CD8-positive, alpha-beta memory T cell (primary cell): ENCODE measurements around the gene IRF2BP2. TPM values are rescaled to one million over a fixed set of nuclear protein-coding genes. Genes with fewer than 3 reads are reported as not detected.
"Not testable (repeated sequence)": the region's sequence is repeated elsewhere in the genome, so short reads cannot be mapped to it uniquely, and the experiment has no call there.

Experiments used
- CTCF ChIA-PET: fragments of 350-600 bp; sonication (Branson Sonifier 250); formaldehyde crosslinking; loops from one replicate; lab custom pipeline; 2021; ENCODE audit warnings: antibody characterized with exemption; lab: Charles Lee
- POLR2A ChIA-PET: fragments of 350-600 bp; sonication (Branson Sonifier 250); formaldehyde crosslinking; loops from one replicate; lab custom pipeline; 2021; ENCODE audit warnings: antibody characterized with exemption; lab: Charles Lee
- DNase-seq, 5 donors: peaks; one replicate each; pipeline versions ENCODE4 v3.0.0 to v3.0.0-alpha.2; 2020 to 2022; ENCODE audit warnings: mixed read lengths in 1 of 5
- H3K27ac ChIP-seq: one replicate; pipeline ENCODE4 v1.7.0; 2013; ENCODE audit warnings: low read depth, mild to moderate bottlenecking, low read length, moderate library complexity
- H3K27me3 ChIP-seq: 2 replicates; pipeline ENCODE4 v1.7.0; 2013; ENCODE audit warnings: low read length, mild to moderate bottlenecking; ENCODE audit not compliant: insufficient read depth, poor library complexity, severe bottlenecking
- H3K36me3 ChIP-seq: 2 replicates; pipeline ENCODE4 v1.7.0; 2013; ENCODE audit warnings: mild to moderate bottlenecking, low read length, moderate library complexity; ENCODE audit not compliant: insufficient read depth
- H3K4me1 ChIP-seq: 2 replicates; pipeline ENCODE4 v1.7.0; 2013; ENCODE audit warnings: mild to moderate bottlenecking, low read length, moderate library complexity; ENCODE audit not compliant: insufficient read depth
- H3K4me3 ChIP-seq: 2 replicates; pipeline ENCODE4 v1.7.0; 2013; ENCODE audit warnings: mild to moderate bottlenecking, low read length
- H3K9me3 ChIP-seq: 2 replicates; pipeline ENCODE4 v1.7.0; 2013; ENCODE audit warnings: mild to moderate bottlenecking, low read length
- H3K27ac Mint-ChIP-seq, 8 donors: one replicate each; pipeline ENCODE4 v1.8.0; 2020 to 2021; ENCODE audit warnings: mixed read lengths in 8 of 8, mild to moderate bottlenecking in 6 of 8, inconsistent platforms in 3 of 8, moderate library complexity in 3 of 8
- H3K27me3 Mint-ChIP-seq, 2 donors: one replicate each; pipeline ENCODE4 v1.8.0; 2020 to 2021; ENCODE audit warnings: mixed read lengths in 2 of 2, mild to moderate bottlenecking in 1 of 2, moderate library complexity in 1 of 2
- H3K36me3 Mint-ChIP-seq, 3 donors: one replicate each; pipeline ENCODE4 v1.8.0; 2020 to 2021; ENCODE audit warnings: mixed read lengths in 3 of 3, inconsistent platforms in 1 of 3, mild to moderate bottlenecking in 1 of 3
- H3K4me1 Mint-ChIP-seq, 3 donors: one replicate each; pipeline ENCODE4 v1.8.0; 2020 to 2021; ENCODE audit warnings: mixed read lengths in 3 of 3, inconsistent platforms in 1 of 3, mild to moderate bottlenecking in 1 of 3
- H3K4me3 Mint-ChIP-seq, 7 donors: one replicate each; pipeline ENCODE4 v1.8.0; 2020 to 2021; ENCODE audit warnings: mixed read lengths in 7 of 7, mild to moderate bottlenecking in 6 of 7, moderate library complexity in 4 of 7, inconsistent platforms in 2 of 7
- H3K9me3 Mint-ChIP-seq, 5 donors: one replicate each; pipeline ENCODE4 v1.8.0; 2020 to 2022; ENCODE audit warnings: mixed read lengths in 5 of 5, mild to moderate bottlenecking in 3 of 5, moderate library complexity in 2 of 5, inconsistent platforms in 1 of 5
- polyA plus RNA-seq: library from polyadenylated mRNA; unstranded; fragments of 300-500 nt; fragmentation: Illumina TruSeq; gene quantifications from one replicate; pipeline ENCODE4 v1.2.3, GENCODE V29; 2021
- total RNA-seq, 2 experiments: library from RNA; stranded (reverse); gene quantifications; one replicate each; pipeline ENCODE4 v1.2.3, GENCODE V29; 2021

Gene IRF2BP2
- total and polyA plus RNA-seq, 3 experiments from 2014 or later = 42.5 to 98.4 (median 91.8) TPM

DNA sequence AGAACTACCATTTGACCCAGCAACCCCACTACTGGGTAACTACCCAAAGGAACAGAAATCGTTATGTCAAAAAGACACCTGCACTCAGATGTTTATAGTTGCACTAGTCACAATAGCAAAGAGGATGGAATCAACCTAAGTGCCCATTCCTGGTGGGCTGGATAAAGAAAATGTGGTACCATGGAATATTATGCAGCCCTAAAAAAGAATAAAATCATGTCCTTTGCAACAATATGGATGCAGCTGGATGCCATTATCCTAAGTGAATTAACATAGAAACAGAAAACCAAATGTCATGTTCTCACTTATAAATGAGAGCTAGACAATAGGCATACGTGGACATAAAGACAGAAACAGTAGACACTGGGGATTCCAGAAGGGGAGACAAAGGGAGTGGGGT, 32.5 kb upstream of the IRF2BP2 start:
- no peaks in the 10 kb centered on the region for H3K4me1 Mint-ChIP-seq
- Histone ChIP-seq H3K9me3 (no peaks in the 10 kb centered on the region), H3K4me1 (no peaks in the 10 kb centered on the region), H3K27ac (no peak overlapping the region), H3K4me3 (no peak overlapping the region), H3K27me3 (no peaks in the 10 kb centered on the region), H3K36me3 (no peaks in the 10 kb centered on the region)
- CTCF ChIA-PET = interaction anchor here (1.0 kb wide), 1 partner anchor 441 kb away, joined by 4 read pairs; no protein-coding TSS in a partner anchor
- no peak overlapping the region for H3K4me3 Mint-ChIP-seq
- peaks cover 0 to 5% (median 2%) of the 10 kb centered on the region in 5 donors for H3K9me3 Mint-ChIP-seq
- no peak overlapping the region for H3K27ac Mint-ChIP-seq
- peaks cover 0 to 5% (median 0%) of the 10 kb centered on the region in 3 donors for H3K36me3 Mint-ChIP-seq
- POLR2A ChIA-PET = no interaction called here
- peaks cover 3 to 6% of the 10 kb centered on the region in 2 donors for H3K27me3 Mint-ChIP-seq
- DNase-seq = no peak

DNA sequence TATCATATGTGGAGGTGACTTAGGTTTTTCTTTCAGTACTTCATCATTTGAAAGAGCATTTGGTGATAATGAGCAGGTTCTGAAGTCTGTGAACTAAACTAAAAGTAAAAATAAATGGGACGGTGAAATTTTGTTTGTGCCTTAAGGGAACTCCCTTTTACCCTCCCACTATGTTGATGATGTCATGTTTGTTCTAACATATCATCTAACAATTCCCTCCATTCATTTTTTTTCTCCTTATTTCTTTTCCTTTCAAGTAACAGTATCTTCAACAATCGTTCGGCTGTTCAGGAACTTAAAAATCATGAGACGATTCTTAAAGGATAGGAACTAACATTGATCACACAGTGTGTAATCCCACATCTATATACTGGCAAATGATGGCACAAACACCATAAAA, 30.0 kb upstream of the IRF2BP2 start:
- Histone ChIP-seq H3K36me3 (no peaks in the 10 kb centered on the region), H3K4me1 (no peaks in the 10 kb centered on the region), H3K27ac (no peak overlapping the region), H3K9me3 (no peaks in the 10 kb centered on the region), H3K4me3 (no peak overlapping the region), H3K27me3 (no peaks in the 10 kb centered on the region)
- ChIA-PET POLR2A (no interaction called here), CTCF (no interaction called here)
- Mint-ChIP-seq H3K4me1 (no peaks in the 10 kb centered on the region), H3K9me3 (no peaks in the 10 kb centered on the region), H3K27ac (no peak overlapping the region), H3K27me3 (peaks cover 0 to 6% of the 10 kb centered on the region in 2 donors), H3K4me3 (no peak overlapping the region), H3K36me3 (no peaks in the 10 kb centered on the region)
- no peak for DNase-seq

DNA sequence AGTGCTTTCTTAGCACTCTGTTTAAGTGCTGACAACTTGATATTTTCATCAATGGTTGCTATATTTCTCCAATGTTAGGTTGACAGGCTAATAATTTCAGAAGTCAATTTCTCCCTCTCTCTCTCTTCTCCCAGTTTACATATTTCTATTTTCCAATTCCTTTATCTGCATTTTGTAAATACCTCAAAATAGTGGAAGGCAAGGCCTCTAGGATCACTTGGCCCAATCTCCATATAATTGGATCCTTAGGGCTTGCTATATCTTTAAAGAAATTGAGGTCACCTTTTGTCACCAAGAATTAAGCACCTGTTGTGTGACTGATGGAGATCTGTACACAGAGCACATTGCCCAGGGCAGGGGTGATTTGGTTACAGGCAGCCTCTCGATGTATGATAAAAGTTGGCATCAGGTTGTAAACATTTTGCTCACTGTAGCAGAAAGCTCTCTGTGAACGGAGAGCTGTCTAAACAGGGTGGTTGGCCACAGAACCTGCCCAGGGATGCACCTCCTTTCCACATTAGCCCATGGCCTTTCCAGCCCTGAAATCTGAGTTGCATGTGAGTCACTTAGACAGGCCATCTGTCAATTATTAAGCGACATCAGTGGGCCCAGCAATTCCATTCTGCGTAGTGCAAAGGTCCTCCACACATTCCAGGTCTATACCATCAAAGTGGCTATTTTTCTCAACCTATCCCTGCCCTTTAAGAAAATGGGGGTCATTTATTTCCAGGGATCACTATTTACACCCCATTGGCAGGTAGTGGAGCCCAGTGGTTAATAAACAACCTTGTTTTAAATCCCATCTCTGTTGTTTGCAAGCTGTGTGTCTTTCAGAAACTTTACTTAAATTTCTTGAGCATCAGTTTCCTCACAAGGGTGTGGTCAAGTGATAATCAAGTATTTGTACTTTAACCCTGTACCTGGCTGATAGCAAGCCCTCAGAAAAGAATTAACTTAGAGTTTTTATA, 29.1 kb upstream of the IRF2BP2 start:
- H3K4me3 ChIP-seq = no peak overlapping the region
- H3K27ac Mint-ChIP-seq = no peak overlapping the region

DNA sequence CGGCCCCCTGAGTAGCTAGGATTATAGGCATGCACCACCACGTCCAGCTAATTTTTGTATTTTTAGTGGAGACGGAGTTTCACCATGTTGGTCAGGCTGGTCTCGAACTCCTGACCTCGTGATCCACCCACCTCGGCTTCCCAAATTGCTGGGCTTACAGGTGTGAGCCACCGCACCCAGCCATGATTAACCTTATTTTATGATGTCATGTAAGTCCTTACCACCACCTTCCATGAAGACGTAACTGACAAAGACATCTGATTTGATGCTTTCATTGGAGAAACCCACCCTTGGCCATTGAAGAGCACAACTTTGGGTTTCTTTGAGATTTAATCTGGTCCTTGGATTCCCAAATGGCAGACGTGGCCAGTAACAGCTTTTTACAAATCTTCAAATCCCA, 24.9 kb upstream of the IRF2BP2 start:
- CTCF ChIA-PET, H3K4me1 Mint-ChIP-seq, H3K27me3 Mint-ChIP-seq, H3K27me3 ChIP-seq, H3K4me1 ChIP-seq, H3K4me3 ChIP-seq, H3K27ac Mint-ChIP-seq, H3K9me3 ChIP-seq, POLR2A ChIA-PET, H3K36me3 ChIP-seq, H3K4me3 Mint-ChIP-seq, H3K36me3 Mint-ChIP-seq, H3K27ac ChIP-seq, H3K9me3 Mint-ChIP-seq, DNase-seq: not testable (repeated sequence)

More for the DNA sequence above, 29.1 kb upstream of the IRF2BP2 start:
- Mint-ChIP-seq H3K4me1 (no peaks in the 10 kb centered on the region), H3K36me3 (no peaks in the 10 kb centered on the region), H3K27me3 (peaks cover 0 to 6% of the 10 kb centered on the region in 2 donors), H3K4me3 (no peak overlapping the region), H3K9me3 (no peaks in the 10 kb centered on the region)
- Histone ChIP-seq H3K4me1 (no peaks in the 10 kb centered on the region), H3K27me3 (no peaks in the 10 kb centered on the region), H3K36me3 (no peaks in the 10 kb centered on the region), H3K27ac (no peak overlapping the region), H3K9me3 (no peaks in the 10 kb centered on the region)
- no peak for DNase-seq
- ChIA-PET CTCF (no interaction called here), POLR2A (no interaction called here)

DNA sequence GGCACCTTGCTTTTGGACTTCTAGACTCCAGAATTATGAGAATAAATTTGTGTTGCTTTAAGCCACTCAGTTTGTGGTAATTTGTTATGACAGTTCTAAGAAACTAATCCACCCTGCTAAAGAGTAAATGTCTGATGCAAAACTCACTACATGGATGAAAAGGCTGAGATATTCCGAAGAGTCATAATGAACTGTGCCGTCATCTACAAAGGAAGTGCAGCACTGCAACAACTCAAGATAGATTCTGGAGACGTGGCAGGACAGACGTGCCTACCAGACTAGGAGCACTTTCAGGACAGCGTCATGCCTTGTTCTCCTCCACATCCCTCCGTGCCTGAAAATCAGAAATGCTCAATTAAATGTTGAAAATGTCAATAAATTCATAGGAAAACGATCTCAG, 24.4 kb upstream of the IRF2BP2 start:
- no peaks in the 10 kb centered on the region for H3K4me1 Mint-ChIP-seq
- no peaks in the 10 kb centered on the region for H3K27me3 ChIP-seq
- CTCF ChIA-PET = no interaction called here

DNA sequence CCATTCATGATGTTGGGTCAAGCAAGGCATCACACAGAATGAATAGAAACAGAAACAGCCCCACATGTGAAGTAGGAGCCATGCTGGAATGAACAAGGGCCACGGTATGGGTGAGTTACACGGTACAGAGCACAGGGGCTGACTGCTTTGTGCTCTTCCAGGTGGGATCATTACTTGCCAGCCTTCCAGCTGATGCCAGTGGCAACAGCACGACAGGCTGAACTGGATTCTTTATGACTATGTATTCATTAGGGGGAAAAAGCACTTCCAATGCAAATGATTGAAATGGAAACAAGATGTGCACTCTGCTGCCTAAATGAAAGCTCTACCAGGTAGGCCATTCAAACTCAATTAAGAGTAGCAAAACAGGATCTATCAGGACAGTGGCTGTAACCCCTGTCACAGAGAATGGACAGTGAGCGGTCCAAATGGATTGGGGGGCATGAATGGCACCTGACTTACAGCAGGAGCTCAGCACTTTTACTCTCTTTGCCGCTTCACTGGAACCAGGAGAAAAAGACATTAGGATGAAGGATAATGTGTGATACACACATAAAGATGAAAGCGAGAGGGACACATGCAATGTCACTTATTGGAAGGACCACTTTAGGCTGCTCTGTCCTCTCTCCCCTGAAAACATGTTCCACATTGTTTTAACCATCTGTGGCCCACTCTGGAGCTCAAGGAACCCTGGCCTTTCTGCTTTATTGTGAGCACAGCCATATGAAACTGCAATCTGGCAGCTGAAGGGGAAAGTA, 23.4 kb upstream of the IRF2BP2 start:
- POLR2A ChIA-PET = no interaction called here
- H3K27ac Mint-ChIP-seq = peak overlapping the region in 1 of 8 donors; percentile 56
- peaks cover 0 to 5% (median 0%) of the 10 kb centered on the region in 3 donors for H3K36me3 Mint-ChIP-seq
- DNase-seq = no peak
- Histone ChIP-seq H3K27ac (no peak overlapping the region), H3K9me3 (no peaks in the 10 kb centered on the region), H3K4me3 (no peak overlapping the region), H3K4me1 (no peaks in the 10 kb centered on the region), H3K36me3 (no peaks in the 10 kb centered on the region), H3K27me3 (no peaks in the 10 kb centered on the region)
- peaks cover 2 to 6% of the 10 kb centered on the region in 2 donors for H3K27me3 Mint-ChIP-seq
- H3K9me3 Mint-ChIP-seq = no peaks in the 10 kb centered on the region
- H3K4me3 Mint-ChIP-seq = no peak overlapping the region
- H3K4me1 Mint-ChIP-seq = no peaks in the 10 kb centered on the region
- CTCF ChIA-PET = interaction anchor here (1.4 kb wide), 1 partner anchor 22 kb away, joined by 4 read pairs; no protein-coding TSS in a partner anchor

More for the DNA sequence above, 24.4 kb upstream of the IRF2BP2 start:
- H3K9me3 Mint-ChIP-seq = no peaks in the 10 kb centered on the region
- Histone ChIP-seq H3K9me3 (no peaks in the 10 kb centered on the region), H3K27ac (no peak overlapping the region), H3K36me3 (no peaks in the 10 kb centered on the region), H3K4me3 (no peak overlapping the region), H3K4me1 (no peaks in the 10 kb centered on the region)
- H3K36me3 Mint-ChIP-seq = peaks cover 0 to 5% (median 0%) of the 10 kb centered on the region in 3 donors
- H3K4me3 Mint-ChIP-seq = no peak overlapping the region
- POLR2A ChIA-PET = no interaction called here
- no peak for DNase-seq
- peaks cover under 1 to 6% of the 10 kb centered on the region in 2 donors for H3K27me3 Mint-ChIP-seq
- H3K27ac Mint-ChIP-seq = no peak overlapping the region

DNA sequence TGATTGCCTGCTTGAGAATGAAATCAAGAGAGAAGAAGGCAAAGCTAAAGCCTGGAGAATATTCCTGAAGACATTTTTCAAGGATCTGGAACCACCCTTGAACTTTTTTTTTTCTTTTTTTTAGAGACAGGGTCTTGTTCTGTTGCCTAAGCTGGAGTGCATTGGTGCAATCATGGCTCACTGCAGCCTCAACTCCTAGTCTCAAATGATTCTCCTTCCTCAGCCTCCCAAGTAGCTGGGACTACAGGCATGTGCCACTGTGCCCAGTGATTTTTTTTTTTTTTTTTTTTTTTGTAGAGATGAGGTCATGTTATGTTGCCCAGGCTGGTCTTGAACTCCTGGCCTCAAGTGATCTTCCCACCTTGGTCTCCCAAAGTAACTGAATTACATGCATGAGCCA, 22.2 kb upstream of the IRF2BP2 start:
- no peaks in the 10 kb centered on the region for H3K9me3 Mint-ChIP-seq
- H3K4me3 ChIP-seq = no peak overlapping the region
- H3K27me3 ChIP-seq = no peaks in the 10 kb centered on the region
- H3K27ac Mint-ChIP-seq = no peak overlapping the region
- CTCF ChIA-PET = interaction anchor here (1.4 kb wide), 1 partner anchor 21 kb away, joined by 4 read pairs; no protein-coding TSS in a partner anchor
- H3K4me1 Mint-ChIP-seq = no peaks in the 10 kb centered on the region
- H3K27me3 Mint-ChIP-seq = peaks cover 4 to 12% of the 10 kb centered on the region in 2 donors
- POLR2A ChIA-PET = interaction anchor here (0.6 kb wide), 1 partner anchor 1864 kb away, joined by 4 read pairs; no protein-coding TSS in a partner anchor
- H3K9me3 ChIP-seq = no peaks in the 10 kb centered on the region
- H3K27ac ChIP-seq = no peak overlapping the region
- no peak overlapping the region for H3K4me3 Mint-ChIP-seq
- peaks cover 0 to 7% (median 0%) of the 10 kb centered on the region in 3 donors for H3K36me3 Mint-ChIP-seq
- no peak for DNase-seq
- no peaks in the 10 kb centered on the region for H3K4me1 ChIP-seq
- H3K36me3 ChIP-seq = no peaks in the 10 kb centered on the region
